IMR-90 (cell line): ENCODE results near the gene MAT2B. TPM values are rescaled to one million over a fixed set of nuclear protein-coding genes. Genes with fewer than 3 reads are reported as not detected.

ENCODE experiments used
- ATAC-seq: fragments of 200-7000 bp; cut with Tn5 transposase; 2 replicates; pipeline ENCODE4 v1.9.1; 2020; ENCODE audit warnings: low read depth, mild to moderate bottlenecking, moderate library complexity
- BruUV-seq: library from RNA; stranded (reverse); fragments of 400-500 nt; replicated peaks from 2 replicates; lab custom pipeline; 2021; lab: Mats Ljungman, UMichigan
- CTCF ChIA-PET: fragments of 300-600 bp; formaldehyde crosslinking; extraction: SDS; loops from one replicate; lab custom pipeline; 2021; ENCODE audit warnings: antibody characterized with exemption; lab: Yijun Ruan, JAX
- POLR2A ChIA-PET: fragments of 300-600 bp; sonication (Branson Sonifier 250); formaldehyde crosslinking; loops from one replicate; lab custom pipeline; 2022; ENCODE audit warnings: antibody characterized with exemption; ENCODE audit not compliant: unreplicated experiment; lab: Charles Lee
- DNase-seq: peaks from one replicate; pipeline ENCODE4 v3.0.0; 2013
- H2AFZ ChIP-seq: replicated peaks from 2 replicates; pipeline ENCODE3; 2013; ENCODE audit warnings: low read length, mild to moderate bottlenecking; ENCODE audit not compliant: poor library complexity
- H2AK5ac ChIP-seq: 2 replicates; pipeline ENCODE4 v1.6.1; 2013; ENCODE audit warnings: low read depth, low read length, inconsistent platforms
- H2AK9ac ChIP-seq: replicated peaks from 2 replicates; pipeline ENCODE3; 2013; ENCODE audit warnings: mild to moderate bottlenecking, low read depth, low read length, moderate library complexity; ENCODE audit not compliant: poor library complexity
- H2BK120ac ChIP-seq: 2 replicates; pipeline ENCODE4 v1.6.1; 2013; ENCODE audit warnings: low read depth, low read length, inconsistent platforms
- H2BK15ac ChIP-seq: 3 replicates; pipeline ENCODE4 v1.6.1; 2013; ENCODE audit warnings: low read depth, low read length, inconsistent platforms
- H2BK20ac ChIP-seq: 2 replicates; pipeline ENCODE4 v1.6.1; 2013; ENCODE audit warnings: low read depth, mild to moderate bottlenecking, inconsistent platforms, low read length, moderate library complexity
- H2BK5ac ChIP-seq: 2 replicates; pipeline ENCODE4 v1.6.1; 2013; ENCODE audit warnings: mild to moderate bottlenecking, low read depth, low read length, inconsistent platforms; ENCODE audit not compliant: poor library complexity, severe bottlenecking
- H3K14ac ChIP-seq: replicated peaks from 2 replicates; pipeline ENCODE4 v1.6.1; 2013; ENCODE audit warnings: low read depth, low read length, inconsistent platforms
- H3K18ac ChIP-seq: 2 replicates; pipeline ENCODE4 v1.6.1; 2013; ENCODE audit warnings: low read depth, low read length, control low read depth
- H3K23ac ChIP-seq: 2 replicates; pipeline ENCODE4 v1.6.1; 2013; ENCODE audit warnings: low read depth, low read length, inconsistent platforms
- H3K27ac ChIP-seq: 2 replicates; pipeline ENCODE4 v1.5.1; 2013; ENCODE audit warnings: mild to moderate bottlenecking, control low read depth, low read length; ENCODE audit not compliant: insufficient read depth
- H3K27me3 ChIP-seq: 2 replicates; pipeline ENCODE4 v1.6.1; 2013; ENCODE audit warnings: low read length; ENCODE audit not compliant: control insufficient read depth, insufficient read depth
- H3K36me3 ChIP-seq: 2 replicates; pipeline ENCODE4 v1.6.1; 2013; ENCODE audit warnings: low read length, mixed read lengths; ENCODE audit not compliant: control insufficient read depth, insufficient read depth
- H3K4ac ChIP-seq: 2 replicates; pipeline ENCODE4 v1.6.1; 2013; ENCODE audit warnings: low read depth, low read length, inconsistent platforms
- H3K4me1 ChIP-seq: 2 replicates; pipeline ENCODE4 v1.6.1; 2013; ENCODE audit warnings: low read length, mixed read lengths; ENCODE audit not compliant: control insufficient read depth, insufficient read depth
- H3K4me2 ChIP-seq: 2 replicates; pipeline ENCODE4 v1.6.1; 2013; ENCODE audit warnings: low read depth, mild to moderate bottlenecking, control low read depth, low read length, moderate library complexity
- H3K4me3 ChIP-seq: 2 replicates; pipeline ENCODE4 v1.5.1; 2013; ENCODE audit warnings: low read depth, mild to moderate bottlenecking, control low read depth, low read length, moderate library complexity; ENCODE audit not compliant: insufficient read depth
- H3K56ac ChIP-seq: 2 replicates; pipeline ENCODE4 v1.6.1; 2013; ENCODE audit warnings: low read length, inconsistent platforms; ENCODE audit not compliant: insufficient read depth; ENCODE audit errors: extremely low read depth
- H3K79me1 ChIP-seq, 2 experiments: 2 replicates each; pipeline ENCODE4 v1.6.1; 2013; ENCODE audit warnings: low read length in 2 of 2, inconsistent platforms in 1 of 2, low read depth in 1 of 2
- H3K9ac ChIP-seq: 2 replicates; pipeline ENCODE4 v1.6.1; 2013; ENCODE audit warnings: low read depth, low read length, control low read depth
- H3K9me1 ChIP-seq: 2 replicates; pipeline ENCODE4 v1.6.1; 2013; ENCODE audit warnings: low read length, inconsistent platforms; ENCODE audit not compliant: insufficient read depth
- H3K9me3 ChIP-seq: 2 replicates; pipeline ENCODE4 v1.6.1; 2013; ENCODE audit warnings: low read length; ENCODE audit not compliant: control insufficient read depth, insufficient read depth
- H4K20me1 ChIP-seq: 2 replicates; pipeline ENCODE4 v1.6.1; 2013; ENCODE audit warnings: low read length, inconsistent platforms; ENCODE audit not compliant: insufficient read depth
- H4K5ac ChIP-seq: 2 replicates; pipeline ENCODE4 v1.6.1; 2013; ENCODE audit warnings: mild to moderate bottlenecking, low read depth, low read length, control low read depth
- H4K8ac ChIP-seq, 2 experiments: 2 replicates each; pipeline ENCODE4 v1.6.1; 2013; ENCODE audit warnings: low read depth in 2 of 2, low read length in 2 of 2, control low read depth in 1 of 2, inconsistent platforms in 1 of 2
- H4K91ac ChIP-seq: 2 replicates; pipeline ENCODE4 v1.6.1; 2013; ENCODE audit warnings: low read depth, low read length, inconsistent platforms; ENCODE audit not compliant: insufficient read depth
- CEBPB ChIP-seq: IDR thresholded peaks from 2 replicates; pipeline ENCODE4 v1.6.1; 2012; ENCODE audit warnings: low read depth, low read length, improper control_type of control experiment
- MAFK ChIP-seq: IDR thresholded peaks from 2 replicates; pipeline ENCODE4 v1.6.1; 2012; ENCODE audit warnings: low read depth, low read length, improper control_type of control experiment
- NFE2L2 ChIP-seq: fragments of 150-350 bp; IDR thresholded peaks from 2 replicates; pipeline ENCODE4 v1.6.1; 2016; ENCODE audit warnings: low read depth, mild to moderate bottlenecking, low read length
- RAD21 ChIP-seq: IDR thresholded peaks from 2 replicates; pipeline ENCODE4 v1.6.1; 2012; ENCODE audit warnings: low read length, improper control_type of control experiment
- RCOR1 ChIP-seq: IDR thresholded peaks from 2 replicates; pipeline ENCODE4 v1.6.1; 2012; ENCODE audit warnings: mild to moderate bottlenecking, low read length, improper control_type of control experiment; ENCODE audit not compliant: insufficient replicate concordance
- SMC3 ChIP-seq: fragments of 150-350 bp; IDR thresholded peaks from 2 replicates; pipeline ENCODE4 v1.6.1; 2016; ENCODE audit warnings: low read depth, mild to moderate bottlenecking, antibody characterized with exemption, low read length, moderate library complexity
- WGBS, 2 experiments: methylation state at CpG; one replicate each; pipeline versions ENCODE4 v1.1.5 to v1.1.7; 2013; ENCODE audit warnings: missing lambda C conversion rate in 2 of 2; ENCODE audit not compliant: insufficient read length in 1 of 2; ENCODE audit errors: extremely low coverage in 2 of 2; 5-methylcytosine and 5-hydroxymethylcytosine counted together
- dilution Hi-C: fragments of 300-500 bp; cut with HindIII; formaldehyde crosslinking; loops from one replicate; pipeline ENCODE4 v1.14.3; 2018; ENCODE audit warnings: low sequenced_read_pairs; ENCODE audit not compliant: unreplicated experiment
- in situ Hi-C: fragments of 300-500 bp; cut with MboI; formaldehyde crosslinking; loops from 3 replicates; pipeline ENCODE4 v1.14.3; 2019; ENCODE audit warnings: low sequenced_read_pairs, inconsistent platforms, mixed read lengths
- intact Hi-C: fragments of 100-400 bp; cut with micrococcal nuclease; formaldehyde crosslinking; loops from 2 replicates; pipeline ENCODE4 v1.10.0; 2022
- polyA plus RNA-seq, 3 experiments: library from polyadenylated mRNA; depleted of rRNA; stranded (reverse); fragments of >200 nt; gene quantifications; 2 replicates each; pipeline ENCODE4 v1.2.3, GENCODE V29; 2012; ENCODE audit warnings: low replicate concordance in 1 of 3
- total RNA-seq: library from RNA; depleted of rRNA; stranded (reverse); fragments of >200 nt; gene quantifications from 2 replicates; pipeline ENCODE4 v1.2.3, GENCODE V29; 2012
- TF ChIP-seq, protein P1 (sequence below): fragments of 150-350 bp; IDR thresholded peaks from 2 replicates; pipeline ENCODE4 v1.6.1; 2017; ENCODE audit warnings: mild to moderate bottlenecking, antibody characterized with exemption, low read length, low read depth
- TF ChIP-seq, protein P2 (sequence below): conservative IDR thresholded peaks from 2 replicates; pipeline ENCODE4 v1.5.1; 2012; ENCODE audit warnings: mild to moderate bottlenecking, low read depth, low read length, improper control_type of control experiment

MAT2B gene
- total and polyA plus RNA-seq, 2 of the 4 experiments (the other 2 are of a cell fraction), result 41.7 to 80.3 TPM

DNA sequence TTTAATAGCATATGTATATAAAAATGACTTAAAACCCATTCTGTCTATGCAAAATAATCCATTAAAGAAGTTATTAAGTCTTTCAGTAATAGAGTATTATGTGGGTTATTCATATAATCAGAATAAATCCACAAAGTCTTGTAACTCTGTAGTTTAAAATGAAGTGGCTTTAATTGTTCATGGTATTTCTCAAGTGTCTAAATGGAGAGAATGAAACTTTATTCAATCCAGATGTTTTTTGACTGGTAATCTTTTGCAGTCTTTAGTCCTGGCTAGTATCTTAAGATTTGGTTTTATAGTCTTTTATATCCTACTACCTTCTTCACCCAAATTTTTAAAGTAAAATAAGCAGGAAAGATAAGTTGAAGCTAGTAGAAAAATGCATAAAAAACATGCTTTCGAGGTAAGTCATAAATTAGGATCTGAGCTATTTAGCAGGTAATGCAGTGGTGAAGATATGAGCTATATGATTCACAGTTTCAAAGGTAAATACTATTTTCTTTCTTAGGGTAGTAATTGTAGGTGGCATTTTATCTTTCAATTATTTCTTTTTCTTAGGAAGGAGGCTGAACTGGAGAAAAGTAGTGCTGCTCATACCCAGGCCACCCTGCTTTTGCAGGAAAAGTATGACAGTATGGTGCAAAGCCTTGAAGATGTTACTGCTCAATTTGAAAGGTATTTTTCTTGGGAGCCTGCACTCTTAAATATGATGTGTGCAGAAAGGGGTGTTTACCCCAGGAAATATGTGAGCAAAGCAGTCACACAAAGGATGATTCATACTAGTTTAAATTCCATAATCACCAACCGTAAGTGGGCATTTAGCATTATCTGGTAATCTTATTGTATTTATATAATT lies 27.1 kb upstream of the MAT2B start (continued):
- TF ChIP-seq SMC3 (no peak), RAD21 (no peak)

DNA sequence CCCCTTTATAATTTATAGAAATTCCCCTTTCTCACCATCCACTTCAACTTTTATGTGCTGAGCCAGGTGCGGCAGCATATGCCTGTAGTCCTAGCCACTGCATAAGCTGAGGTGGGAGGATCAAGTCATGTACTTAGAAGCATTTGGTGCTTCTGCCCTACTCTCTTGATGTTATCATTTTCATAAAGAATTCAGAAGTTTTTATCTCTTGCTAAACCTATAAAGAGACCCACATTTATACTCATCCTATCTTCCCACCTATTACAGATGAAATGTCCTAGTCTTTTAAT lies 26.5 kb upstream of the MAT2B start:
- H2BK5ac ChIP-seq, result no peak overlapping the region
- intact Hi-C loops, result no loop called here
- H3K36me3 ChIP-seq, result no peaks in the 10 kb centered on the region; the same call in 1 of the 2 replicates
- no peaks in the 10 kb centered on the region; a peak in 1 of 4 replicates for H3K79me1 ChIP-seq
- H3K4me2 ChIP-seq, result no peak overlapping the region
- no peak overlapping the region for H3K23ac ChIP-seq
- DNase-seq, result no peak
- H3K4ac ChIP-seq, result no peak overlapping the region
- no peak overlapping the region for H2AK9ac ChIP-seq
- no peaks in the 10 kb centered on the region for H3K9me3 ChIP-seq
- ATAC-seq, result no peak
- TF ChIP-seq MAFK (no peak), RAD21 (no peak), RCOR1 (no peak), CEBPB (no peak), NFE2L2 (no peak)
- TF ChIP-seq, protein P1, sequence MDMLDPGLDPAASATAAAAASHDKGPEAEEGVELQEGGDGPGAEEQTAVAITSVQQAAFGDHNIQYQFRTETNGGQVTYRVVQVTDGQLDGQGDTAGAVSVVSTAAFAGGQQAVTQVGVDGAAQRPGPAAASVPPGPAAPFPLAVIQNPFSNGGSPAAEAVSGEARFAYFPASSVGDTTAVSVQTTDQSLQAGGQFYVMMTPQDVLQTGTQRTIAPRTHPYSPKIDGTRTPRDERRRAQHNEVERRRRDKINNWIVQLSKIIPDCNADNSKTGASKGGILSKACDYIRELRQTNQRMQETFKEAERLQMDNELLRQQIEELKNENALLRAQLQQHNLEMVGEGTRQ, result no peak
- TF ChIP-seq, protein P2, sequence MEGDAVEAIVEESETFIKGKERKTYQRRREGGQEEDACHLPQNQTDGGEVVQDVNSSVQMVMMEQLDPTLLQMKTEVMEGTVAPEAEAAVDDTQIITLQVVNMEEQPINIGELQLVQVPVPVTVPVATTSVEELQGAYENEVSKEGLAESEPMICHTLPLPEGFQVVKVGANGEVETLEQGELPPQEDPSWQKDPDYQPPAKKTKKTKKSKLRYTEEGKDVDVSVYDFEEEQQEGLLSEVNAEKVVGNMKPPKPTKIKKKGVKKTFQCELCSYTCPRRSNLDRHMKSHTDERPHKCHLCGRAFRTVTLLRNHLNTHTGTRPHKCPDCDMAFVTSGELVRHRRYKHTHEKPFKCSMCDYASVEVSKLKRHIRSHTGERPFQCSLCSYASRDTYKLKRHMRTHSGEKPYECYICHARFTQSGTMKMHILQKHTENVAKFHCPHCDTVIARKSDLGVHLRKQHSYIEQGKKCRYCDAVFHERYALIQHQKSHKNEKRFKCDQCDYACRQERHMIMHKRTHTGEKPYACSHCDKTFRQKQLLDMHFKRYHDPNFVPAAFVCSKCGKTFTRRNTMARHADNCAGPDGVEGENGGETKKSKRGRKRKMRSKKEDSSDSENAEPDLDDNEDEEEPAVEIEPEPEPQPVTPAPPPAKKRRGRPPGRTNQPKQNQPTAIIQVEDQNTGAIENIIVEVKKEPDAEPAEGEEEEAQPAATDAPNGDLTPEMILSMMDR, result no peak
- no peak overlapping the region for H3K9ac ChIP-seq
- H4K5ac ChIP-seq, result no peak overlapping the region
- no peaks in the 10 kb centered on the region for H3K27me3 ChIP-seq
- no peak overlapping the region for H4K8ac ChIP-seq
- H3K4me1 ChIP-seq, result peaks cover 3% of the 10 kb centered on the region; the same call in 1 of the 2 replicates
- H2BK120ac ChIP-seq, result no peak overlapping the region
- BruUV-seq, result no TSS peak
- no peak overlapping the region for H3K18ac ChIP-seq
- H4K20me1 ChIP-seq, result no peaks in the 10 kb centered on the region
- H3K9me1 ChIP-seq, result 0 out of 2 replicates have a peak, but pooled peaks cover 3% of the 10 kb centered on the region
- POLR2A ChIA-PET, result no interaction called here
- no peak overlapping the region for H2AFZ ChIP-seq
- H3K4me3 ChIP-seq, result no peak overlapping the region
- WGBS, 2 experiments, result no CpG with 5 or more reads among the region's 1 CpG
- no peak overlapping the region for H3K56ac ChIP-seq
- dilution Hi-C loops, result no loop called here
- in situ Hi-C loops, result no loop called here
- H3K14ac ChIP-seq, result no peak overlapping the region
- no peak overlapping the region for H2AK5ac ChIP-seq
- no peak overlapping the region for H2BK15ac ChIP-seq
- H3K27ac ChIP-seq, result no peak overlapping the region
- CTCF ChIA-PET, result no interaction called here
- H4K91ac ChIP-seq, result no peak overlapping the region
- H2BK20ac ChIP-seq, result no peak overlapping the region
